ENCODE measurements around the gene PPM1F.

DNA sequence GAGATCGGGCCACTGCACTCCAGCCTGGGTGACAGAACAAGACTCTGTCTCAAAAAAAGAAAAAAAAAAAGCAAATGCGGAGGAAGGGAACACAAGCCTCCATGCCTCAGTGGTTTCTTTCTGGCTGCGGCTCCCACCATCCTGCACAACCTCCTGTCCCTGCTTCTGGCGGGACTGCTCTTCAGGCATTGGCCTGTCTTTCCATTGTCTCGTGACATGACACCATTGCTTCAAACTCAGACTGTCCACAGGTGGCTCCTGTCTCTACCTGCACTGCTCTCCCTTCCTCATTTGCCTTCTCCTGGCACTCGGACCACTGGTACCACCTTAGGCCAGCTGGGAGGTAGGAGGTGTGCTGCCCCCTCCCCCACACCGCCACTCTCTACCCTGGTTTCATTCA, 10.6 kb upstream of the PPM1F start:
- TF ChIP-seq EZH2 (IDR thresholded peaks at IDR 0.05) (no peak), POLR2AphosphoS5 (IDR thresholded peaks at IDR 0.05; ENCODE audit: borderline replicate concordance, low read depth, low read length) (no peak)

All from SK-N-MC (cell line).